ENCODE results near the gene PAMR1. TPM values are rescaled to one million over a fixed set of nuclear protein-coding genes. Genes with fewer than 3 reads are reported as not detected.

PAMR1 gene
- total RNA-seq, 1 donor from 2014 or later, result 37.1 TPM

DNA sequence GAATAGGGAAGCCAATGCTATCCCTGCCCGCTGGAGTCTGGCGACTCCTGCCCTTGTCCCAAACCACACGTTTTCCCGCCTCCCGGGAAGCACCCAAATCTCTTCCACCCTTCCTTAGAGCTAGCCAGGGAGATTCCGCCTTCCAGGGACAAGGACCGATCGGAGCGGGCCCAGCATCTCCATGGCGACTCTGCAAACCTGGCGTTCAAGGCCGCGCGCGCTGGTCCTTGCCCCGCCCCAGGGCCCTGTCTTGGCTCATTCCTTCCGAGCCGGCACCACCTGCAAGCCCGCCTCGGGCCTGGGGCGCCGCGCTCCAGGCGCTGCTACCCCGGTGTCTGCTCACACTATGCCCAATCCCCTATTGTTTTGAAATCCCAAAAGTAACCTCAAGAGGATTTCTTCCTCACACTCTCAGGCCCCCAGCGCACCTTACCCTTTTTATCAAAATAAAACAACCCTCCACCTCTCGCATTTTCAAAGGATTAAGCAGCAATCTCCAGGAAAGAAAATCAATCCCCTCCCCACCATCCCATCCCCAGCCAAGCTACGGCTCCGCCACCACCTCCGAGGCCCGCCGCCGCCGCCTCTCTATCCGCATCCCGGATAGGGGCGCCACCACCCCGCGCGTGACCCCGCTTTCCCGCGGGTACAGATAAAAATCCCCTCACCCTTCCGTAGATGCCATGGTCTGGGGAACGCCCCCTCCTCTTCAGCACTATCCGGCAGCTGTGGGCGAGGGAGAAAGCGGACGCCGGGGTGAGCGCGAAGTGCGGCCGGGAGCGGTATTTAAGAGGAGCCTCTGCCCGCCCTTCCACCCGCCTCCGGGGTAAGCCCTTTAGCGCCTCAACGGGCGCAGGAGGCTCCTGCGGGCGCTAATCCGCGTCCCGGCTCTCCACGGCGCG is 106.9 kb downstream of the PAMR1 start:
- no peaks in the 10 kb centered on the region for H3K36me3 ChIP-seq (ENCODE audit: control insufficient read depth in 3 of 3, insufficient read depth in 3 of 3, low read length in 3 of 3)
- H3K9me3 ChIP-seq (ENCODE audit: control insufficient read depth in 3 of 3, low read length in 3 of 3), result no peaks in the 10 kb centered on the region
- no peak overlapping the region for H3K27ac ChIP-seq (ENCODE audit: low read depth, low read length)
- H3K4me1 ChIP-seq (ENCODE audit: control insufficient read depth in 3 of 3, insufficient read depth in 3 of 3, low read length in 3 of 3), result peaks cover 10 to 16% (median 11%) of the 10 kb centered on the region in 3 donors
- H3K4me3 ChIP-seq (ENCODE audit: low read length in 3 of 3), result peak overlapping the region; percentile 14 to 65 (median 56)
- peaks cover 26 to 47% (median 34%) of the 10 kb centered on the region in 3 donors for H3K27me3 ChIP-seq (ENCODE audit: control insufficient read depth in 3 of 3, insufficient read depth in 3 of 3, low read length in 3 of 3)
- peak overlapping the region in 1 of 3 donors; percentile 16 for H3K9ac ChIP-seq (ENCODE audit: low read depth in 1 of 3, low read length in 3 of 3)

DNA sequence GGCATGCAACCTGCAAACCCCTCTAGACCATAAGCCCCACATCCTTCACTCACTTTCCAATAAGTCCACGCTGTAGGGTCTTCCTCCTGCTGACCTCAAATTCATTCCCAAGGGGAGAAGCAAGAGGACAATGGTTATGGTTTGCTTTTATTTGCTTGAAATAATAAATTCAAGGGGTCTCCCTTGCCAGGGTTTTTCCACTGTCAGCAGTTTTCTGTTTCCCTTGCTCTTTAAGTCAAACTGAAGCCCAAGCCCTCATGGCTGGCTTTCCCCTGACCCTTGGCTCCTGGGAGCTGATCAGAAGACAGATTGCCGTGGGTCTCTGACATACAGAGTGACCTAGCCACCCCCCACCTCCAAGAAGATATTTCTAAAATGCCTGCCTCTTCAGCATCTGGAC is 109.9 kb downstream of the PAMR1 start:
- no peak overlapping the region for H3K4me3 ChIP-seq (ENCODE audit: low read length in 3 of 3)
- no peaks in the 10 kb centered on the region for H3K9me3 ChIP-seq (ENCODE audit: control insufficient read depth in 3 of 3, low read length in 3 of 3)
- H3K27ac ChIP-seq (ENCODE audit: low read depth, low read length), result no peak overlapping the region
- H3K9ac ChIP-seq (ENCODE audit: low read depth in 1 of 3, low read length in 3 of 3), result no peak overlapping the region
- H3K4me1 ChIP-seq (ENCODE audit: control insufficient read depth in 3 of 3, insufficient read depth in 3 of 3, low read length in 3 of 3), result peaks cover 10 to 15% (median 11%) of the 10 kb centered on the region in 3 donors
- H3K36me3 ChIP-seq (ENCODE audit: control insufficient read depth in 3 of 3, insufficient read depth in 3 of 3, low read length in 3 of 3), result no peaks in the 10 kb centered on the region
- peaks cover 23 to 32% (median 27%) of the 10 kb centered on the region in 3 donors for H3K27me3 ChIP-seq (ENCODE audit: control insufficient read depth in 3 of 3, insufficient read depth in 3 of 3, low read length in 3 of 3)

DNA sequence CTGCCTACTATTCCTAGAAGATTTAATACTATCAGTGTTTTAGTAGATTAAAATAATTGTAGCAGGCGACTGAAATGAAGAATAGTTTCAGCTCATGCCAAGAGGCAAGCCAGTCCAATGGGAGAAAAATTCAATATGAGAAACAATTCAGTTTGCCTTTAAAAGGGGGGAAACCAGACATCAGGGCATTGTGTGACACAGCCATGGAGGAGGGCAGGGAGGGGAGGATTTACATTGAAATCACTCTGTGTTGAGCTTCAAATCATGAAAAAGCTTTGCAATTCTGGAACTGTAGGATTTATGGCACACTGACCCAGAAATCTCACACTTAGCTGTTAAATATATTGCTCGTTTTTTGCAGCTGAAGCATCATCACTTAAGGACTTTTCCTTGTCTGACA is 110.6 kb downstream of the PAMR1 start:
- Histone ChIP-seq H3K9ac (ENCODE audit: low read depth in 1 of 3, low read length in 3 of 3) (no peak overlapping the region), H3K36me3 (ENCODE audit: control insufficient read depth in 3 of 3, insufficient read depth in 3 of 3, low read length in 3 of 3) (no peaks in the 10 kb centered on the region), H3K9me3 (ENCODE audit: control insufficient read depth in 3 of 3, low read length in 3 of 3) (no peaks in the 10 kb centered on the region), H3K27ac (ENCODE audit: low read depth, low read length) (no peak overlapping the region), H3K27me3 (ENCODE audit: control insufficient read depth in 3 of 3, insufficient read depth in 3 of 3, low read length in 3 of 3) (peaks cover 16 to 26% (median 22%) of the 10 kb centered on the region in 3 donors), H3K4me3 (ENCODE audit: low read length in 3 of 3) (no peak overlapping the region), H3K4me1 (ENCODE audit: control insufficient read depth in 3 of 3, insufficient read depth in 3 of 3, low read length in 3 of 3) (peaks cover 6 to 10% (median 6%) of the 10 kb centered on the region in 3 donors)

DNA sequence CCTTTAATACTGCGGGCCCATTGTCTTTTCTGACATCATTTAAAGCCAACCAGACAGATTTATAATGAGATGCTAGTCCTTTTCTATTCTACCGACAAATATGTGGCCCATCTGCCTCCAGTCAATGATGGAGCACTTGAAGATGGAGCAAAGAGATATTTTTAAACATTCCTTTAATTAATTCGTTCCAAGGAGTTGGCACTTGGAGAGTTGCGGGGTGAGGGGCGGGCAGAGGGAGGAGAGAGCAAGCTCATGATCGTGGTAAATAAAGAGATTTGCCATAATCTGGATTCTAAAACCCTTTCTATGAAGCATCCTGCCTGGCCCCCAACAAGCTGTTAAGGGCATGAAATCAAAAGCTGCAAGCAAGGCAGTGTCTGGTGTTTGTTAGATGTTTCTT is 111.1 kb downstream of the PAMR1 start:
- Histone ChIP-seq H3K27ac (ENCODE audit: low read depth, low read length) (no peak overlapping the region), H3K4me1 (ENCODE audit: control insufficient read depth in 3 of 3, insufficient read depth in 3 of 3, low read length in 3 of 3) (peaks cover 5 to 10% (median 6%) of the 10 kb centered on the region in 3 donors), H3K36me3 (ENCODE audit: control insufficient read depth in 3 of 3, insufficient read depth in 3 of 3, low read length in 3 of 3) (no peaks in the 10 kb centered on the region), H3K27me3 (ENCODE audit: control insufficient read depth in 3 of 3, insufficient read depth in 3 of 3, low read length in 3 of 3) (peaks cover 13 to 23% (median 22%) of the 10 kb centered on the region in 3 donors), H3K4me3 (ENCODE audit: low read length in 3 of 3) (no peak overlapping the region), H3K9me3 (ENCODE audit: control insufficient read depth in 3 of 3, low read length in 3 of 3) (no peaks in the 10 kb centered on the region), H3K9ac (ENCODE audit: low read depth in 1 of 3, low read length in 3 of 3) (no peak overlapping the region)

DNA sequence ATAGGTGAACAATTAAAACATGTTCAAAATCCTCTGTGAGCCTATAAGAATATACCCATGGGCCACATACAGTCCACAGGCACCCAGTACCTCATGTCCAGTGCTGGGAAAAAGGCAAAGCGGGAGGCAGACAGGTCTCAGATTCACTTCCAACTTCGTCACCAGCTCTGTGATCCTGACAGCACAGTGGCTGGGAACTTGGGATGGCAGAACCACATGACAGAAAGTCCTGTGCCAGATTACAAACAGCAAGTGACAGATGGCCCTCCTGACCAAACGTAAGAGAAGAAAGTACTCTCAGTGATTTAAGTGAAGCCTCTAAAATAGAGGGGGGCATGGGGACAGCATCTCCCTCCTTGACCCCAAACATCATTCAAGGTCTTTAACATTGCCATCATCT is 111.8 kb downstream of the PAMR1 start:
- no peaks in the 10 kb centered on the region for H3K36me3 ChIP-seq (ENCODE audit: control insufficient read depth in 3 of 3, insufficient read depth in 3 of 3, low read length in 3 of 3)
- no peak overlapping the region for H3K27ac ChIP-seq (ENCODE audit: low read depth, low read length)
- peaks cover 3 to 6% (median 4%) of the 10 kb centered on the region in 3 donors for H3K4me1 ChIP-seq (ENCODE audit: control insufficient read depth in 3 of 3, insufficient read depth in 3 of 3, low read length in 3 of 3)
- H3K9ac ChIP-seq (ENCODE audit: low read depth in 1 of 3, low read length in 3 of 3), result no peak overlapping the region
- peaks cover 10 to 22% (median 18%) of the 10 kb centered on the region in 3 donors for H3K27me3 ChIP-seq (ENCODE audit: control insufficient read depth in 3 of 3, insufficient read depth in 3 of 3, low read length in 3 of 3)
- no peaks in the 10 kb centered on the region for H3K9me3 ChIP-seq (ENCODE audit: control insufficient read depth in 3 of 3, low read length in 3 of 3)
- H3K4me3 ChIP-seq (ENCODE audit: low read length in 3 of 3), result no peak overlapping the region

DNA sequence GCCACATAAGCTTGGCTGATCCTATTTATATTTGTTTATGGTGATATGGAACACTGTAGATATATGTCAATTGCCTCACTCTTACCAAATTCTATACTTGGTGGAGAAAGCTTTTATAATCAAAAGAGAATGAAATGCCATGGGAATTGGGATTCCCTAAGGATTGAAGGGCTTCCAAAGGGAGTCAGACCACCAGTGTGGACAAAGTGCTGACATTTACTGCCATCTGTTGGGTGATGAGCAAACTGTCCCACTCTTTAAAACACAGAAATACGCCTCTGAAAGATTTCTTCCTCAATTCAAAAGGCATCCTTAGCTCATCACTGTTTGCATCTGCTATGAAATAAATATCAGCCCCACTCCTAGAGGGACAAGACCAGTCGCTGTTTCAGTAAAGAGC is 113.1 kb downstream of the PAMR1 start:
- Histone ChIP-seq H3K27me3 (ENCODE audit: control insufficient read depth in 3 of 3, insufficient read depth in 3 of 3, low read length in 3 of 3) (peaks cover 4 to 10% (median 6%) of the 10 kb centered on the region in 3 donors), H3K4me3 (ENCODE audit: low read length in 3 of 3) (no peak overlapping the region), H3K27ac (ENCODE audit: low read depth, low read length) (no peak overlapping the region), H3K4me1 (ENCODE audit: control insufficient read depth in 3 of 3, insufficient read depth in 3 of 3, low read length in 3 of 3) (no peaks in the 10 kb centered on the region), H3K9ac (ENCODE audit: low read depth in 1 of 3, low read length in 3 of 3) (no peak overlapping the region), H3K36me3 (ENCODE audit: control insufficient read depth in 3 of 3, insufficient read depth in 3 of 3, low read length in 3 of 3) (no peaks in the 10 kb centered on the region), H3K9me3 (ENCODE audit: control insufficient read depth in 3 of 3, low read length in 3 of 3) (no peaks in the 10 kb centered on the region)

DNA sequence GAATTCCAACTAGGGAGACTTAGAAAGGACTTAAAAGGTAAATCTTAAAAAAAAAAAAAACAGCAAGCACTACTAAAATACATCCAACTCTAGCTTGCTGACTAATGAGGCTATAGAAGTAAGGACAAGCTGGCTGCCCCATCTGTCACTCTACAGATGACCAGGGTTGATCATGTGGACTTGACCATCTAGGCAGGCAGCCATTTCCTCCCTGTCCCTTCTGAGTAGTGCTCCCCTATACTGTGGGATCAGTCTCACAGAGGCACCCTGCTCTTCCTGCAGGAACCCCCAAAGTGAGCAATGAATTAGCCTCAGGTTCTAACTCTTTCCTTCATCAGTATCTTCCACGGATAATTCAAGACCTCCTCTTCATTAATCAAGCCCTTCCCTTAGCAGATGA is 118.4 kb downstream of the PAMR1 start:
- no peak overlapping the region for H3K9ac ChIP-seq (ENCODE audit: low read depth in 1 of 3, low read length in 3 of 3)
- H3K27me3 ChIP-seq (ENCODE audit: control insufficient read depth in 3 of 3, insufficient read depth in 3 of 3, low read length in 3 of 3), result peaks cover 0 to 7% (median 6%) of the 10 kb centered on the region in 3 donors
- peaks cover 0 to 2% (median 0%) of the 10 kb centered on the region in 3 donors for H3K4me1 ChIP-seq (ENCODE audit: control insufficient read depth in 3 of 3, insufficient read depth in 3 of 3, low read length in 3 of 3)
- no peak overlapping the region for H3K4me3 ChIP-seq (ENCODE audit: low read length in 3 of 3)
- no peaks in the 10 kb centered on the region for H3K9me3 ChIP-seq (ENCODE audit: control insufficient read depth in 3 of 3, low read length in 3 of 3)
- no peaks in the 10 kb centered on the region for H3K36me3 ChIP-seq (ENCODE audit: control insufficient read depth in 3 of 3, insufficient read depth in 3 of 3, low read length in 3 of 3)
- H3K27ac ChIP-seq (ENCODE audit: low read depth, low read length), result no peak overlapping the region

DNA sequence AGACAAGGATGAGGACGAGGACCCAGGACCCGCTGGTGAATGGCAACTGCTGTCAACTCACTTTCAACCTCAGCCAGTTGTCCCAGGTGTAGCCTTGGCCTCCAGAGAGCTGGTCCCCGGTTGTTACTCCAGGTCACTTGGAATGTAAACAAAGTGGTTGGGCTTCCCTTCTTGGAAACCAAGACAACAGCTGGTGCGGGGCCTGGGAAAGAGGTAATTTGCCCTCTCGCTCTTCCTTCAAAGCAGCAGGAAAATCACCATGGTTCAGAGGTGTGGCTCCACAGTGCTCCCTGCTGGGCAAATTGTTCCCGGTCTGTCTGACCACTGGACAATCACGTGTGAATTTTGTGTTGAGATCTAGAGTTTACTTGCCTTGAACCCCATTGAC is 121.0 kb downstream of the PAMR1 start:
- no peak overlapping the region for H3K4me3 ChIP-seq (ENCODE audit: low read length in 3 of 3)

DNA sequence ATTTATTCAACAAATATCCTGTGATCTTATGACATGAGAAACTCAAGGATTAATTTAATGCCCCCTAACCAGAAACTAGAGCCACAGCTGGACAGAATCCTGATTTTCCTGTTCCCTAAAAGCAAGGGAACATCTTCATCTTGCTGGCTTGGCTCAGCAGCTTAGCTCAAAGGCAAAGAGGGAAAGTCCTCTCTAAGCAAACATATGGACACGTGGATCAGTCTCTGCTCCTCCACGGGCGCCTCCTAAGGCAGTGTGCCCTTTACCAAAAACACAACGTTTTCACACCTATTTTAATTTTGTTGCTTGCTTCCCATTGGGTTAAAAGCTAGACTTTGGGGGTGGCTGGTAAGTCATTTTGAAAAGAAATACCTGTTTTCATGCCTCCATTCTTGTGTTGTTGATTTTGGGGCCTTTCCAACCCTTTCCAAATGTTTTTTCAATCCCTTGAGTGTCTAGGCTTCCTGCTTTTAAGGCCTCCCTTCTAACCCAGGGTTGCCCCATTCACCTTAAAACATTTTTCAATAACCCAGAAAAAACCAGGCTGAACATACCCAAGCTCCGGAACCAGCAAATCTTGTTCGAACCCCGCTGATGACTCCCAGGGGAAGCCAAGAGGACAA is 121.5 kb downstream of the PAMR1 start:
- no peak overlapping the region for H3K27ac ChIP-seq (ENCODE audit: low read depth, low read length)
- H3K4me3 ChIP-seq (ENCODE audit: low read length in 3 of 3), result no peak overlapping the region
- no peaks in the 10 kb centered on the region for H3K36me3 ChIP-seq (ENCODE audit: control insufficient read depth in 3 of 3, insufficient read depth in 3 of 3, low read length in 3 of 3)
- H3K27me3 ChIP-seq (ENCODE audit: control insufficient read depth in 3 of 3, insufficient read depth in 3 of 3, low read length in 3 of 3), result peaks cover 0 to 7% (median 6%) of the 10 kb centered on the region in 3 donors
- peaks cover 0 to 2% (median 0%) of the 10 kb centered on the region in 3 donors for H3K4me1 ChIP-seq (ENCODE audit: control insufficient read depth in 3 of 3, insufficient read depth in 3 of 3, low read length in 3 of 3)
- no peaks in the 10 kb centered on the region for H3K9me3 ChIP-seq (ENCODE audit: control insufficient read depth in 3 of 3, low read length in 3 of 3)
- H3K9ac ChIP-seq (ENCODE audit: low read depth in 1 of 3, low read length in 3 of 3), result no peak overlapping the region

More for the DNA sequence above, 121.0 kb downstream of the PAMR1 start:
- H3K9me3 ChIP-seq (ENCODE audit: control insufficient read depth in 3 of 3, low read length in 3 of 3), result no peaks in the 10 kb centered on the region
- H3K27ac ChIP-seq (ENCODE audit: low read depth, low read length), result no peak overlapping the region
- peak overlapping the region in 1 of 3 donors; percentile 35 for H3K9ac ChIP-seq (ENCODE audit: low read depth in 1 of 3, low read length in 3 of 3)
- no peaks in the 10 kb centered on the region for H3K36me3 ChIP-seq (ENCODE audit: control insufficient read depth in 3 of 3, insufficient read depth in 3 of 3, low read length in 3 of 3)
- H3K4me1 ChIP-seq (ENCODE audit: control insufficient read depth in 3 of 3, insufficient read depth in 3 of 3, low read length in 3 of 3), result peaks cover 0 to 2% (median 0%) of the 10 kb centered on the region in 3 donors
- peaks cover 0 to 7% (median 6%) of the 10 kb centered on the region in 3 donors for H3K27me3 ChIP-seq (ENCODE audit: control insufficient read depth in 3 of 3, insufficient read depth in 3 of 3, low read length in 3 of 3)

Measured in skeletal muscle tissue (tissue), 4 donors.